ENCODE data around the gene TCIRG1. TPM values are rescaled to one million over a fixed set of nuclear protein-coding genes. Genes with fewer than 3 reads are reported as not detected.

TCIRG1 gene
- total RNA-seq, 1 experiment from 2014 or later, result 51.1 TPM

- no peak for TF ChIP-seq CTCF (IDR thresholded peaks at IDR 0.05)
Measured at GRCh38 chr11:68076371-68077042, 37.7 kb downstream of the TCIRG1 start (continued).

- no peaks in the 10 kb centered on the region for H3K27me3 Mint-ChIP-seq (ENCODE audit: low read depth)
- H3K4me3 Mint-ChIP-seq, result no peak overlapping the region
- peak overlapping the region; percentile 74 for H3K27ac Mint-ChIP-seq
- H3K4me1 Mint-ChIP-seq, result peaks cover 3% of the 10 kb centered on the region; the same call in 1 of the 2 replicates
- peaks cover 44% of the 10 kb centered on the region for H3K36me3 Mint-ChIP-seq
- TF ChIP-seq ERG (CRISPR knock-in tag; IDR thresholded peaks at IDR 0.05), result no peak
- DNase-seq (ENCODE audit: low spot score) (no peak), ATAC-seq (no peak)
- ChIA-PET CTCF (no interaction called here), POLR2A (no interaction called here)
- H3K9me3 Mint-ChIP-seq, result no peaks in the 10 kb centered on the region
Measured at GRCh38 chr11:68077617-68078582, 39.1 kb downstream of the TCIRG1 start.

- no peak for ATAC-seq
- Mint-ChIP-seq H3K9me3 (no peaks in the 10 kb centered on the region), H3K27ac (peak overlapping the region; percentile 81; the same call in 1 of the 2 replicates)
Measured at GRCh38 chr11:68080860-68081259, 42.0 kb downstream of the TCIRG1 start.

More at GRCh38 chr11:68080860-68081259, 42.0 kb downstream of the TCIRG1 start:
- POLR2A ChIA-PET, result no interaction called here
- DNase-seq (ENCODE audit: low spot score), result no peak
- TF ChIP-seq NR3C1 (CRISPR knock-in tag; conservative IDR thresholded peaks at IDR 0.05; ENCODE audit: low read depth) (no peak), ZNF219 (CRISPR knock-in tag; IDR thresholded peaks at IDR 0.05; ENCODE audit: borderline replicate concordance) (no peak), USF1 (CRISPR knock-in tag; IDR thresholded peaks at IDR 0.05) (no peak), MAX (CRISPR knock-in tag; IDR thresholded peaks at IDR 0.05) (no peak), ZNF425 (CRISPR knock-in tag; conservative IDR thresholded peaks at IDR 0.05) (no peak), MYBL2 (CRISPR knock-in tag; IDR thresholded peaks at IDR 0.05) (no peak), ELF4 (CRISPR knock-in tag; IDR thresholded peaks at IDR 0.05; ENCODE audit: low read depth) (no peak), ZNF512 (CRISPR knock-in tag; IDR thresholded peaks at IDR 0.05; ENCODE audit: borderline replicate concordance) (no peak), ERG (CRISPR knock-in tag; IDR thresholded peaks at IDR 0.05) (no peak), ETV6 (CRISPR knock-in tag; IDR thresholded peaks at IDR 0.05) (no peak), IRF1 (CRISPR knock-in tag; IDR thresholded peaks at IDR 0.05) (no peak), SOX15 (CRISPR knock-in tag; IDR thresholded peaks at IDR 0.05) (no peak), JAZF1 (CRISPR knock-in tag; IDR thresholded peaks at IDR 0.05) (no peak), FOXP4 (CRISPR knock-in tag; IDR thresholded peaks at IDR 0.05) (no peak)
- CTCF ChIA-PET, result no interaction called here
- no peaks in the 10 kb centered on the region for H3K27me3 Mint-ChIP-seq (ENCODE audit: low read depth)
- peaks cover 26% of the 10 kb centered on the region for H3K36me3 Mint-ChIP-seq
- peaks cover 3% of the 10 kb centered on the region; the same call in 1 of the 2 replicates for H3K4me1 Mint-ChIP-seq
- H3K4me3 Mint-ChIP-seq, result no peak overlapping the region

Data from WTC11 (cell line).